Endothelial cell (in vitro differentiated cells): ENCODE data around the gene OR9G4. TPM values are rescaled to one million over a fixed set of nuclear protein-coding genes. Genes with fewer than 3 reads are reported as not detected.

Source experiments
- DNase-seq: peaks from one replicate; pipeline ENCODE4 v3.0.0; 2021; ENCODE audit warnings: low spot score
- H3K27ac Mint-ChIP-seq: one replicate; pipeline ENCODE4 v1.8.0; 2021; ENCODE audit warnings: mixed read lengths, inconsistent platforms; ENCODE audit not compliant: unreplicated experiment
- H3K27me3 Mint-ChIP-seq: one replicate; pipeline ENCODE4 v1.8.0; 2021; ENCODE audit warnings: mild to moderate bottlenecking, moderate library complexity, mixed read lengths, inconsistent platforms; ENCODE audit not compliant: unreplicated experiment
- H3K36me3 Mint-ChIP-seq: one replicate; pipeline ENCODE4 v1.8.0; 2021; ENCODE audit warnings: mild to moderate bottlenecking, low read depth, mixed read lengths, inconsistent platforms; ENCODE audit not compliant: unreplicated experiment
- H3K4me1 Mint-ChIP-seq: one replicate; pipeline ENCODE4 v1.8.0; 2021; ENCODE audit warnings: mild to moderate bottlenecking, mixed read lengths, inconsistent platforms; ENCODE audit not compliant: unreplicated experiment
- H3K4me3 Mint-ChIP-seq: one replicate; pipeline ENCODE4 v1.8.0; 2021; ENCODE audit warnings: mild to moderate bottlenecking, mixed read lengths, inconsistent platforms; ENCODE audit not compliant: unreplicated experiment
- H3K9me3 Mint-ChIP-seq: one replicate; pipeline ENCODE4 v1.8.0; 2021; ENCODE audit warnings: mixed read lengths, inconsistent platforms; ENCODE audit not compliant: unreplicated experiment
- CTCF ChIP-seq: fragments of 200-600 bp; sonication (generic); IDR thresholded peaks from one replicate; pipeline ENCODE4 v1.5.0; 2021; ENCODE audit warnings: antibody characterized with exemption; ENCODE audit not compliant: unreplicated experiment
- total RNA-seq: library from RNA; stranded (reverse); fragmentation: NEBNext Ultra II Directional; extraction: Animal tissue kit (Norgen Biotek cat#: 25700); gene quantifications from one replicate; pipeline ENCODE4 v1.2.1, GENCODE V29; 2021; ENCODE audit not compliant: unreplicated experiment

OR9G4 gene
- total RNA-seq, 1 donor from 2014 or later, result not detected

- Mint-ChIP-seq H3K36me3 (no peaks in the 10 kb centered on the region), H3K4me1 (no peaks in the 10 kb centered on the region), H3K27ac (no peak overlapping the region), H3K27me3 (peaks cover 3% of the 10 kb centered on the region), H3K9me3 (no peaks in the 10 kb centered on the region), H3K4me3 (no peak overlapping the region)
- TF ChIP-seq CTCF, result no peak
- DNase-seq, result no peak
These were observed 32.1 kb downstream of the OR9G4 start for GRCh38 chr11:56716379-56716854.

GRCh38 chr11:56714206-56714605, 34.3 kb downstream of the OR9G4 start:
- H3K4me1 Mint-ChIP-seq, result no peaks in the 10 kb centered on the region
- H3K9me3 Mint-ChIP-seq, result no peaks in the 10 kb centered on the region
- H3K36me3 Mint-ChIP-seq, result no peaks in the 10 kb centered on the region
- no peak for TF ChIP-seq CTCF
- no peak overlapping the region for H3K4me3 Mint-ChIP-seq
- peaks cover 3% of the 10 kb centered on the region for H3K27me3 Mint-ChIP-seq
- no peak overlapping the region for H3K27ac Mint-ChIP-seq
- no peak for DNase-seq

- no peak for DNase-seq
- Mint-ChIP-seq H3K4me3 (no peak overlapping the region), H3K27me3 (no peaks in the 10 kb centered on the region), H3K27ac (no peak overlapping the region), H3K9me3 (no peaks in the 10 kb centered on the region), H3K36me3 (no peaks in the 10 kb centered on the region), H3K4me1 (no peaks in the 10 kb centered on the region)
- TF ChIP-seq CTCF, result no peak
These were observed 42.0 kb downstream of the OR9G4 start for GRCh38 chr11:56706486-56706885.

GRCh38 chr11:56705784-56706396, 42.6 kb downstream of the OR9G4 start:
- Mint-ChIP-seq H3K4me3 (no peak overlapping the region), H3K27ac (no peak overlapping the region), H3K27me3 (no peaks in the 10 kb centered on the region), H3K4me1 (no peaks in the 10 kb centered on the region), H3K9me3 (no peaks in the 10 kb centered on the region), H3K36me3 (no peaks in the 10 kb centered on the region)
- no peak for TF ChIP-seq CTCF
- DNase-seq, result no peak

- no peak for DNase-seq
- TF ChIP-seq CTCF, result no peak
- Mint-ChIP-seq H3K27me3 (no peaks in the 10 kb centered on the region), H3K36me3 (no peaks in the 10 kb centered on the region), H3K27ac (no peak overlapping the region), H3K9me3 (no peaks in the 10 kb centered on the region), H3K4me1 (no peaks in the 10 kb centered on the region), H3K4me3 (no peak overlapping the region)
These were observed 47.5 kb downstream of the OR9G4 start for GRCh38 chr11:56700914-56701485.
